Ovary (tissue), 9 donors: ENCODE results near the gene GALNT3. TPM values are rescaled to one million over a fixed set of nuclear protein-coding genes. Genes with fewer than 3 reads are reported as not detected.

ENCODE experiments used
- DNase-seq, 5 donors: peaks; one replicate each; pipeline ENCODE4 v3.0.0-alpha.2; 2019 to 2020
- H3K27ac ChIP-seq, 2 donors: fragments of 200-600 bp; one replicate each; pipeline versions ENCODE4 v1.5.1 to v1.8.0; 2019 to 2022
- H3K27me3 ChIP-seq: fragments of 200-600 bp; one replicate; pipeline ENCODE4 v1.8.0; 2022
- H3K36me3 ChIP-seq: fragments of 200-600 bp; sonication (generic); one replicate; pipeline ENCODE4 v1.5.1; 2019
- H3K4me1 ChIP-seq: one replicate; pipeline ENCODE4 v1.8.1; 2013; ENCODE audit warnings: mild to moderate bottlenecking, moderate library complexity; ENCODE audit not compliant: insufficient read depth
- H3K4me3 ChIP-seq: fragments of 200-600 bp; sonication (generic); one replicate; pipeline ENCODE4 v1.5.1; 2017
- H3K9me3 ChIP-seq, 2 donors: fragments of 200-600 bp in 1 of 2; sonication (generic) in 1 of 2; one replicate each; pipeline versions ENCODE4 v1.5.1 to v1.8.1; 2013 to 2019; ENCODE audit warnings: mild to moderate bottlenecking in 1 of 2, moderate library complexity in 1 of 2
- CTCF ChIP-seq, 3 donors: fragments of 450-650 bp in 2 of 3; fragments of 200-600 bp in 1 of 3; IDR thresholded peaks; one replicate each; pipeline versions ENCODE4 v1.5.1 to v1.8.0; 2016 to 2022; ENCODE audit warnings: antibody characterized with exemption in 3 of 3, mild to moderate bottlenecking in 1 of 3
- EP300 ChIP-seq: sonication (generic); formaldehyde crosslinking; IDR thresholded peaks from one replicate; pipeline ENCODE4 v1.6.1; 2017; ENCODE audit warnings: antibody characterized with exemption
- POLR2A ChIP-seq: fragments of 450-650 bp; IDR thresholded peaks from one replicate; pipeline ENCODE4 v1.6.1; 2017; ENCODE audit warnings: antibody characterized with exemption, mild to moderate bottlenecking, moderate library complexity
- WGBS, 3 donors: extraction: QIAGEN DNeasy Blood & Tissue Kit in 1 of 3; methylation state at CpG; one replicate each; pipeline versions ENCODE4 v1.1.5 to v1.1.7; 2013 to 2017; 5-methylcytosine and 5-hydroxymethylcytosine counted together
- intact Hi-C, 4 donors: fragments of 100-400 bp; cut with DNase I; formaldehyde crosslinking; loops; one replicate each; pipeline versions ENCODE4 v1.11.0 to v1.15.1; 2022 to 2023
- polyA plus RNA-seq, 2 donors: library from polyadenylated mRNA; stranded (reverse); fragments of 200-250 nt in 1 of 2; fragments of 350-450 nt in 1 of 2; fragmentation: Illumina TruSeq in 1 of 2; extraction: RNeasy Lipid Tissue Mini Kit (QIAGEN cat#74804) in 1 of 2; gene quantifications; one replicate each; pipeline ENCODE4 v1.2.3, GENCODE V29; 2013 to 2014
- total RNA-seq, 7 donors: library from RNA; depleted of rRNA in 2 of 7; stranded (reverse); fragments of >200 nt in 2 of 7; fragmentation: NEBNext Ultra II Directional in 3 of 7; extraction: Animal tissue kit (Norgen Biotek cat#: 25700) in 3 of 7; gene quantifications; one replicate each; pipeline versions ENCODE4 v1.1.0 to v1.2.4, GENCODE V29; 2016 to 2023
- donor health status: DM: no; HTN: no; CAD: no; lungs with moderate emphysema.
- donor health status: DM: no; HTN: no; CAD: no.
- donor health status: Bipolar disorder and iron deficiency.
- donor health status: DM: yes; HTN: yes; CAD: no.
- donor health status: DM: no; HTN: no; CAD: no.
- donor health status: DM: yes; HTN: yes; CAD: no.

Gene GALNT3
- total and polyA plus RNA-seq, 9 donors = 2.7 to 32.7 (median 5.2) TPM

- DNase-seq = no peak
- Histone ChIP-seq H3K4me1 (no peaks in the 10 kb centered on the region), H3K27me3 (no peaks in the 10 kb centered on the region), H3K36me3 (no peaks in the 10 kb centered on the region), H3K27ac (no peak overlapping the region), H3K9me3 (no peaks in the 10 kb centered on the region), H3K4me3 (no peak overlapping the region)
- WGBS, 3 donors = 45 to 56% (median 45%) methylated on average over 1 of the region's 1 CpG
- no peak for TF ChIP-seq POLR2A
- no peak for TF ChIP-seq EP300
- no peak for TF ChIP-seq CTCF (IDR thresholded peaks at IDR 0.05)
- intact Hi-C loops = no loop called here
These were observed 17.7 kb upstream of the GALNT3 start for GRCh38 chr2:165811592-165812370.

GRCh38 chr2:165810418-165810817 lies 16.4 kb upstream of the GALNT3 start:
- no peak overlapping the region for H3K4me3 ChIP-seq
- H3K4me1 ChIP-seq = no peaks in the 10 kb centered on the region
- H3K36me3 ChIP-seq = no peaks in the 10 kb centered on the region
- H3K27me3 ChIP-seq = no peaks in the 10 kb centered on the region
- no peaks in the 10 kb centered on the region for H3K9me3 ChIP-seq
- no peak overlapping the region for H3K27ac ChIP-seq
- no peak for DNase-seq
- no peak for TF ChIP-seq EP300
- no peak for TF ChIP-seq CTCF (IDR thresholded peaks at IDR 0.05)
- TF ChIP-seq POLR2A = no peak
- 45 to 53% (median 48%) methylated on average over 9 of the region's 9 CpGs for WGBS, 3 donors
- intact Hi-C loops = no loop called here

- no peak overlapping the region for H3K27ac ChIP-seq
- no peak for TF ChIP-seq CTCF (IDR thresholded peaks at IDR 0.05)
- TF ChIP-seq POLR2A = no peak
- no peak for TF ChIP-seq EP300
- no peaks in the 10 kb centered on the region for H3K36me3 ChIP-seq
- H3K4me1 ChIP-seq = peaks cover 3% of the 10 kb centered on the region
- DNase-seq = no peak
- intact Hi-C loops = no loop called here
- H3K27me3 ChIP-seq = no peaks in the 10 kb centered on the region
- no peaks in the 10 kb centered on the region for H3K9me3 ChIP-seq
- no peak overlapping the region for H3K4me3 ChIP-seq
- 61 to 71% (median 66%) methylated on average over 3 of the region's 3 CpGs for WGBS, 3 donors
These were observed 10.7 kb upstream of the GALNT3 start for GRCh38 chr2:165804719-165805118.

GRCh38 chr2:165803123-165803760 lies 9.2 kb upstream of the GALNT3 start:
- H3K27ac ChIP-seq = no peak overlapping the region
- no peaks in the 10 kb centered on the region for H3K27me3 ChIP-seq
- no peak for DNase-seq
- intact Hi-C loops = no loop called here
- H3K9me3 ChIP-seq = no peaks in the 10 kb centered on the region
- TF ChIP-seq POLR2A (no peak), EP300 (no peak), CTCF (IDR thresholded peaks at IDR 0.05) (no peak)
- 30 to 33% (median 32%) methylated on average over 4 of the region's 4 CpGs for WGBS, 3 donors
- H3K36me3 ChIP-seq = no peaks in the 10 kb centered on the region
- H3K4me1 ChIP-seq = peaks cover 3% of the 10 kb centered on the region
- no peak overlapping the region for H3K4me3 ChIP-seq
